IPS DF 6.9 (cell line): Measurements from ENCODE around the gene PPAT.

Source experiments
- DNase-seq: peaks from one replicate; pipeline ENCODE4 v3.0.0-alpha.2; 2013; ENCODE audit warnings: low read depth, low spot score
- H3K27ac ChIP-seq: one replicate; pipeline ENCODE4 v1.5.1; 2013; ENCODE audit warnings: low read length, control low read depth
- H3K27me3 ChIP-seq: 2 replicates; pipeline ENCODE4 v1.6.1; 2013; ENCODE audit warnings: mild to moderate bottlenecking, low read length; ENCODE audit not compliant: control insufficient read depth, insufficient read depth
- H3K36me3 ChIP-seq: 2 replicates; pipeline ENCODE4 v1.6.1; 2013; ENCODE audit warnings: low read length; ENCODE audit not compliant: control insufficient read depth, insufficient read depth
- H3K4me1 ChIP-seq: 2 replicates; pipeline ENCODE4 v1.6.1; 2013; ENCODE audit warnings: low read length; ENCODE audit not compliant: control insufficient read depth, insufficient read depth
- H3K4me3 ChIP-seq: 2 replicates; pipeline ENCODE4 v1.5.1; 2013; ENCODE audit warnings: mild to moderate bottlenecking, low read length
- H3K9me3 ChIP-seq: 2 replicates; pipeline ENCODE4 v1.6.1; 2013; ENCODE audit warnings: low read length, inconsistent platforms; ENCODE audit not compliant: control insufficient read depth, insufficient read depth
- WGBS: extraction: QIAGEN DNeasy Blood & Tissue Kit; methylation state at CpG from one replicate; pipeline ENCODE4 v1.1.7; 2013; ENCODE audit warnings: mixed read lengths, missing lambda C conversion rate; ENCODE audit not compliant: insufficient read length, insufficient coverage; 5-methylcytosine and 5-hydroxymethylcytosine counted together

The PPAT gene

DNA sequence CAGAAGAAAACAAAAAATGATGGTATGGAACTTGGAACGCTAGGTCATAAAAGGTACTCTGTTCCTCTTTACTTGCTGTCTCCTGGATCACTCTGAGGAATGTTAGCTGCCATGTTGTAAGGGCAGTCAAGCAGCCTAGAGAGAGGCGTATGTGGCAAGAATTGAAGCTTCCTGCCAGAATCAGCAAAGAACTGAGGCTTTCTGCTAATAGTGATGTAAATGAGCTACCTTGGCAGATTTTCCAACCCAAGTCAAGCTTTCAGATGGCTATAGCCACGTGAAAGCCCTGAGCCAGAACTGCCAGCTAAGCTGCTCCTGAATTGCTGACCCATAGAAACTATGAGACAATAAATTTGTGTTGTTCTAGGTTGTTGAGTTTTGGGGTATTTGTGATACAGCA is 86.8 kb downstream of the PPAT start:
- DNase-seq, result no peak
- Histone ChIP-seq H3K9me3 (no peaks in the 10 kb centered on the region), H3K36me3 (no peaks in the 10 kb centered on the region; the same call in 1 of the 2 replicates), H3K4me3 (no peak overlapping the region), H3K4me1 (no peaks in the 10 kb centered on the region), H3K27me3 (no peaks in the 10 kb centered on the region), H3K27ac (no peak overlapping the region)
- no CpG with 5 or more reads among the region's 3 CpGs for WGBS

DNA sequence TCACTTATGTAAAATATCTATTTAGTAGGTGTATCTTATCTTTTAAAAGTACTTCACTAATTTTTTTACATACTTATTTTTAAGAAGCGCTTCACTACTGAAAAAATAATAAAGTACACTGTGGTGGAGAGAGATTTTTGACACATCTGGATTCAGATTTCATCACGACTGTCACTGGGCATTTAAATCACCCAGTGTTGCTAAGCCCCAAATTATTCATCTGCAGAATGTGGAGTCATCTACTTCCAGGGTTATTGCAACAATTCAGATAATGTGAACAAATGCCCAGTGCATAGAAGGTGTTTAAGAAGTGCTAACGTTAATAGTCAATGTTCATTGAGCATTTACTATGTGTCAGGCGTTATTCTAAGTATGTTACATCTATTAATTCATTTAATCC is 90.0 kb downstream of the PPAT start:
- H3K27ac ChIP-seq, result no peak overlapping the region
- H3K9me3 ChIP-seq, result no peaks in the 10 kb centered on the region
- DNase-seq, result no peak
- no peaks in the 10 kb centered on the region; the same call in 1 of the 2 replicates for H3K36me3 ChIP-seq
- H3K4me1 ChIP-seq, result no peaks in the 10 kb centered on the region
- no peak overlapping the region for H3K4me3 ChIP-seq
- WGBS, result no CpG with 5 or more reads among the region's 4 CpGs
- H3K27me3 ChIP-seq, result no peaks in the 10 kb centered on the region
